ENCODE results near the gene DKK3.

The DKK3 gene

GRCh38 chr11:11916981-11917399 is 91.4 kb downstream of the DKK3 start:
- Histone ChIP-seq H4K20me1 (ENCODE audit: low read depth, low read length) (no peaks in the 10 kb centered on the region), H3K9me2 (replicated peaks; ENCODE audit: insufficient read depth, low read length) (no peaks in the 10 kb centered on the region), H3K36me3 (ENCODE audit: low read length) (no peaks in the 10 kb centered on the region), H3K9ac (ENCODE audit: low read length) (no peak overlapping the region), H3K27ac (ENCODE audit: low read depth, low read length) (no peak overlapping the region), H3K79me2 (ENCODE audit: insufficient read depth, low read length) (no peaks in the 10 kb centered on the region), H3K27me3 (ENCODE audit: low read length) (no peaks in the 10 kb centered on the region), H2AFZ (ENCODE audit: low read depth, low read length, severe bottlenecking) (no peak overlapping the region), H3K9me3 (ENCODE audit: insufficient read depth, low read length) (no peaks in the 10 kb centered on the region), H3K4me2 (ENCODE audit: low read depth, low read length, poor library complexity, severe bottlenecking) (no peak overlapping the region), H3K4me3 (ENCODE audit: insufficient read depth, low read length, poor library complexity, severe bottlenecking) (no peak overlapping the region), H3F3A (ENCODE audit: insufficient read depth) (no peaks in the 10 kb centered on the region)
- TF ChIP-seq EZH2phosphoT487 (conservative IDR thresholded peaks at IDR 0.05; ENCODE audit: low read length) = no peak
- no peak for TF ChIP-seq CTCF (IDR thresholded peaks at IDR 0.05; ENCODE audit: insufficient read depth, low read length, poor library complexity, severe bottlenecking)

GRCh38 chr11:11915625-11916024 is 92.8 kb downstream of the DKK3 start:
- TF ChIP-seq CTCF (IDR thresholded peaks at IDR 0.05; ENCODE audit: insufficient read depth, low read length, poor library complexity, severe bottlenecking) = no peak
- no peak for TF ChIP-seq EZH2phosphoT487 (conservative IDR thresholded peaks at IDR 0.05; ENCODE audit: low read length)
- H3K4me3 ChIP-seq (ENCODE audit: insufficient read depth, low read length, poor library complexity, severe bottlenecking) = no peak overlapping the region
- H3K79me2 ChIP-seq (ENCODE audit: insufficient read depth, low read length) = no peaks in the 10 kb centered on the region
- no peaks in the 10 kb centered on the region for H3K27me3 ChIP-seq (ENCODE audit: low read length)
- H4K20me1 ChIP-seq (ENCODE audit: low read depth, low read length) = no peaks in the 10 kb centered on the region
- no peaks in the 10 kb centered on the region for H3F3A ChIP-seq (ENCODE audit: insufficient read depth)
- H3K9me3 ChIP-seq (ENCODE audit: insufficient read depth, low read length) = no peaks in the 10 kb centered on the region
- no peak overlapping the region for H3K27ac ChIP-seq (ENCODE audit: low read depth, low read length)
- no peak overlapping the region for H2AFZ ChIP-seq (ENCODE audit: low read depth, low read length, severe bottlenecking)
- H3K4me2 ChIP-seq (ENCODE audit: low read depth, low read length, poor library complexity, severe bottlenecking) = no peak overlapping the region
- no peak overlapping the region for H3K9ac ChIP-seq (ENCODE audit: low read length)
- H3K9me2 ChIP-seq (replicated peaks; ENCODE audit: insufficient read depth, low read length) = no peaks in the 10 kb centered on the region
- no peaks in the 10 kb centered on the region for H3K36me3 ChIP-seq (ENCODE audit: low read length)

GRCh38 chr11:11913395-11913794 is 95.0 kb downstream of the DKK3 start:
- Histone ChIP-seq H3K9me3 (ENCODE audit: insufficient read depth, low read length) (no peaks in the 10 kb centered on the region), H4K20me1 (ENCODE audit: low read depth, low read length) (no peaks in the 10 kb centered on the region), H3K4me3 (ENCODE audit: insufficient read depth, low read length, poor library complexity, severe bottlenecking) (no peak overlapping the region), H3K36me3 (ENCODE audit: low read length) (0 out of 2 replicates have a peak, but pooled peaks cover 5% of the 10 kb centered on the region), H3K27me3 (ENCODE audit: low read length) (no peaks in the 10 kb centered on the region), H3F3A (ENCODE audit: insufficient read depth) (no peaks in the 10 kb centered on the region), H3K4me2 (ENCODE audit: low read depth, low read length, poor library complexity, severe bottlenecking) (no peak overlapping the region), H3K27ac (ENCODE audit: low read depth, low read length) (no peak overlapping the region), H2AFZ (ENCODE audit: low read depth, low read length, severe bottlenecking) (no peak overlapping the region), H3K9ac (ENCODE audit: low read length) (no peak overlapping the region), H3K79me2 (ENCODE audit: insufficient read depth, low read length) (no peaks in the 10 kb centered on the region), H3K9me2 (replicated peaks; ENCODE audit: insufficient read depth, low read length) (no peaks in the 10 kb centered on the region)
- no peak for TF ChIP-seq EZH2phosphoT487 (conservative IDR thresholded peaks at IDR 0.05; ENCODE audit: low read length)
- no peak for TF ChIP-seq CTCF (IDR thresholded peaks at IDR 0.05; ENCODE audit: insufficient read depth, low read length, poor library complexity, severe bottlenecking)
